HG03025 (cell line): ENCODE data around the gene FKBP14.
"Not testable (repeated sequence)": the region's sequence is repeated elsewhere in the genome, so short reads cannot be mapped to it uniquely, and the experiment has no call there.

Experiments
- ATAC-seq: cut with Tn5 transposase; IDR thresholded peaks from one replicate; pipeline ENCODE4 v1.9.1; 2021; ENCODE audit warnings: mild to moderate bottlenecking, moderate library complexity; ENCODE audit not compliant: unreplicated experiment, low FRiP score

The FKBP14 gene

GRCh38 chr7:29965030-29965429 is 61.5 kb downstream of the FKBP14 start:
- ATAC-seq = no peak

DNA sequence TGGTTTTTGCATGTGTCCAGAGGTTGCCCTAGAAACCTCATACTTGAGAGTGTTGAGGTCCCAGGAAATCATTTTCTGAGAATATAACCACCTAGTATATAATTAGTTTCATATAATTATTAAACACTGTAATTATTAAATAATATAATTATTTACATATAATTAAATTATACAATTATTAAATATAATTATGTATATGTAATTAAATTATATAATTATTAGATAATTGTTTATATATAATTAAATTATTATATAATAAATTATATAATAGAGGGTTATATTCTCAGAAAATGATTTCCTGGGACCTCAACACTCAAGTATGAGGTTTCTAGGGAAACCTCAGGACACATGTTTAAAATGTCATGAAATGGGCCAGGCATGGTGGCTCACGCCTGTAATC is 64.5 kb downstream of the FKBP14 start:
- no peak for ATAC-seq

GRCh38 chr7:29961611-29962010 is 64.9 kb downstream of the FKBP14 start:
- ATAC-seq = not testable (repeated sequence)
